K562 (cell line): ENCODE measurements around the gene TMC5. TPM values are rescaled to one million over a fixed set of nuclear protein-coding genes. Genes with fewer than 3 reads are reported as not detected.
"Not testable (repeated sequence)": the region's sequence is repeated elsewhere in the genome, so short reads cannot be mapped to it uniquely, and the experiment has no call there.

Experiments
- ATAC-seq: fragments of 200-7000 bp; cut with Tn5 transposase; 3 replicates; pipeline ENCODE4 v1.9.1; 2020; ENCODE audit warnings: moderate library complexity
- BruUV-seq: library from RNA; stranded (reverse); fragments of 400-500 nt; replicated peaks from 2 replicates; lab custom pipeline; 2021; lab: Mats Ljungman, UMichigan
- CTCF ChIA-PET: fragments of 300-600 bp; formaldehyde crosslinking; extraction: SDS; loops from one replicate; lab custom pipeline; 2021; ENCODE audit warnings: low intra/inter-chr PET ratio; lab: Yijun Ruan, JAX
- POLR2A ChIA-PET: fragments of 300-600, 350-650 bp; sonication (Branson Sonifier 250); formaldehyde crosslinking; extraction: SDS; loops from one replicate; lab custom pipeline; 2021; ENCODE audit warnings: antibody characterized with exemption, inconsistent platforms; lab: Yijun Ruan, JAX
- DNase-seq, 4 experiments: peaks; one replicate each; pipeline versions ENCODE4 v3.0.0 to v3.0.0-alpha.2; 2011 to 2018; ENCODE audit warnings: low spot score in 3 of 4, mixed read lengths in 3 of 4; ENCODE audit errors: extremely low read depth in 1 of 4
- FAIRE-seq: peaks from 2 replicates; lab custom pipeline; 2011; peaks lifted over from hg19 to GRCh38; lab: Jason Lieb, UNC
- H2AFZ ChIP-seq: 2 replicates; pipeline ENCODE4 v1.6.0; 2011; ENCODE audit warnings: low read depth, low read length, control low read depth, inconsistent platforms
- H3K27ac ChIP-seq: fragments of 200-600 bp; 3 replicates; pipeline ENCODE4 v1.8.0; 2011; ENCODE audit warnings: low read depth, mild to moderate bottlenecking, control low read depth, inconsistent platforms, low read length, moderate library complexity, mixed read lengths; ENCODE audit errors: extremely low read depth
- H3K27me3 ChIP-seq, 2 experiments: fragments of 300-600 bp in 1 of 2; 2 replicates in 1 of 2; 3 replicates in 1 of 2; pipeline versions ENCODE4 v1.6.0 to v1.8.0; 2011; ENCODE audit warnings: inconsistent platforms in 2 of 2, low read length in 2 of 2, mild to moderate bottlenecking in 1 of 2, mixed read lengths in 1 of 2, moderate library complexity in 1 of 2; ENCODE audit not compliant: control insufficient read depth in 2 of 2, insufficient read depth in 2 of 2
- H3K36me3 ChIP-seq: fragments of 300-600 bp; 3 replicates; pipeline ENCODE4 v1.8.0; 2011; ENCODE audit warnings: mild to moderate bottlenecking, low read length, inconsistent platforms; ENCODE audit not compliant: control insufficient read depth, insufficient read depth
- H3K4me1 ChIP-seq, 2 experiments: fragments of 200-600 bp in 1 of 2; replicated peaks in 1 of 2; 2 replicates in 1 of 2; 3 replicates in 1 of 2; pipeline versions ENCODE4 v1.5.1 to v1.8.0; 2011; ENCODE audit warnings: inconsistent platforms in 2 of 2, low read length in 2 of 2, mild to moderate bottlenecking in 1 of 2, mixed read lengths in 1 of 2, moderate library complexity in 1 of 2; ENCODE audit not compliant: control insufficient read depth in 2 of 2, insufficient read depth in 2 of 2
- H3K4me2 ChIP-seq: 2 replicates; pipeline ENCODE4 v1.6.1; 2011; ENCODE audit warnings: low read length, control low read depth, inconsistent platforms, mixed read lengths; ENCODE audit not compliant: insufficient read depth
- H3K4me3 ChIP-seq: fragments of 200-600 bp; sonication (generic), shearing (Covaris generic); 2 replicates; pipeline ENCODE4 v1.5.1; 2016; ENCODE audit warnings: control low read depth, inconsistent platforms
- H3K79me2 ChIP-seq: fragments of 200-600 bp; 3 replicates; pipeline ENCODE4 v1.8.0; 2011; ENCODE audit warnings: low read length, inconsistent platforms; ENCODE audit not compliant: control insufficient read depth, insufficient read depth
- H3K9ac ChIP-seq, 2 experiments: 2 replicates each; pipeline versions ENCODE4 v1.6.0 to v1.6.1; 2011; ENCODE audit warnings: low read depth in 2 of 2, low read length in 2 of 2, control low read depth in 1 of 2, inconsistent platforms in 1 of 2, mild to moderate bottlenecking in 1 of 2, mixed read lengths in 1 of 2; ENCODE audit not compliant: insufficient read depth in 1 of 2
- H3K9me1 ChIP-seq: one replicate; pipeline ENCODE4 v1.6.0; 2011; ENCODE audit warnings: inconsistent platforms, mild to moderate bottlenecking, low read length, moderate library complexity; ENCODE audit not compliant: control insufficient read depth, insufficient read depth
- H3K9me3 ChIP-seq: replicated peaks from 2 replicates; pipeline ENCODE4 v1.5.1; 2011; ENCODE audit warnings: low read depth, low read length, inconsistent platforms; ENCODE audit not compliant: control insufficient read depth, insufficient read depth
- H4K20me1 ChIP-seq: replicated peaks from 2 replicates; pipeline ENCODE4 v1.6.1; 2011; ENCODE audit warnings: low read length, inconsistent platforms, mixed read lengths; ENCODE audit not compliant: control insufficient read depth, insufficient read depth
- FOXJ3 ChIP-seq: sonication (generic); formaldehyde crosslinking; IDR thresholded peaks from 2 replicates; pipeline ENCODE4 v1.4.0; 2020; ENCODE audit warnings: mild to moderate bottlenecking, missing genetic modification reagents
- MCM5 ChIP-seq: fragments of 450-650 bp; IDR thresholded peaks from 2 replicates; pipeline ENCODE4 v1.6.1; 2016; ENCODE audit warnings: low read depth
- WGBS: fragments of 100-300 bp; shearing (Covaris generic); methylation state at CpG from one replicate; pipeline ENCODE4 v1.1.6; 2016; ENCODE audit warnings: low coverage, mixed read lengths; ENCODE audit not compliant: insufficient coverage; ENCODE audit errors: missing lambda C conversion rate; 5-methylcytosine and 5-hydroxymethylcytosine counted together
- in situ Hi-C: fragments of 300-500 bp; cut with MboI; formaldehyde crosslinking; loops from 4 replicates; pipeline ENCODE4 v1.15.0; 2018; ENCODE audit warnings: inconsistent platforms, mixed read lengths
- intact Hi-C: fragments of 100-400 bp; cut with micrococcal nuclease; formaldehyde crosslinking; loops from 2 replicates; pipeline ENCODE4 v1.14.2; 2022
- polyA plus RNA-seq, 8 experiments: library from polyadenylated mRNA; depleted of rRNA in 4 of 8; stranded (reverse) in 5 of 8; unstranded in 3 of 8; fragments of >200 nt; fragmentation: Nextera tagmentation in 2 of 8; fragmentation: Illumina TruSeq in 1 of 8; extraction: Ambion mirVana in 2 of 8; extraction: Trizol in 1 of 8; gene quantifications; 2 replicates each; pipeline versions ENCODE4 v1.2.1 to v1.2.3, GENCODE V29; 2011 to 2014; ENCODE audit warnings: inconsistent platforms in 1 of 8, missing spikeins in 1 of 8
- total RNA-seq, 7 experiments: library from RNA; depleted of rRNA in 6 of 7; stranded (reverse); fragments of >200 nt in 6 of 7; fragmentation: Illumina TruSeq in 2 of 7; extraction: Trizol in 2 of 7; gene quantifications; 2 replicates each; pipeline versions ENCODE4 v1.2.1 to v1.2.3, GENCODE V29; 2011 to 2021; ENCODE audit warnings: low replicate concordance in 1 of 7
- TF ChIP-seq, protein P1 (sequence below): fragments of 450-650 bp; IDR thresholded peaks from 2 replicates; pipeline ENCODE4 v1.6.1; 2017; ENCODE audit warnings: antibody characterized with exemption, mild to moderate bottlenecking

TMC5 gene
- total and polyA plus RNA-seq, 9 of the 15 experiments (the other 6 are each of a cell fraction or from before 2014, with no cell fraction given), result 0.83 to 2.6 (median 1.6) TPM

DNA sequence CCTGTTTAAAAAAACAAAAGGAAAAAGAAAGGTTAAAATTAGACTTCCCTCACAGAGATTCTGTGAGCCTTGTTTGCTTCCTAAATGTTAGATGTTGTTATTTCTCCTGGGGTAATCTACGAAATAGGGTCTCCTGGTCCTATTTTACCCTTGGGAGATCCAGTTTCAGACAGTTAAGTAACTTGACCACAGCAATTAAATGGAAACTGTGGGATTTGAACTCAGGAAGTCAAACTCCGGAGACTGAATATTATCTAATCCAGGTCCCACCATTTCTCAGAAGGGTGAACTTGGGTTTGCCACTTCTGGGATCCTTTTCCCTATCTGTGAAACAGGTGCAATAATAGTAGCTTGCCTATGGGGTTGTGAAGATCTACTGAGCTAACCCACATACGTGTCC is 6.4 kb upstream of the TMC5 start (continued):
- TF ChIP-seq, protein P1, sequence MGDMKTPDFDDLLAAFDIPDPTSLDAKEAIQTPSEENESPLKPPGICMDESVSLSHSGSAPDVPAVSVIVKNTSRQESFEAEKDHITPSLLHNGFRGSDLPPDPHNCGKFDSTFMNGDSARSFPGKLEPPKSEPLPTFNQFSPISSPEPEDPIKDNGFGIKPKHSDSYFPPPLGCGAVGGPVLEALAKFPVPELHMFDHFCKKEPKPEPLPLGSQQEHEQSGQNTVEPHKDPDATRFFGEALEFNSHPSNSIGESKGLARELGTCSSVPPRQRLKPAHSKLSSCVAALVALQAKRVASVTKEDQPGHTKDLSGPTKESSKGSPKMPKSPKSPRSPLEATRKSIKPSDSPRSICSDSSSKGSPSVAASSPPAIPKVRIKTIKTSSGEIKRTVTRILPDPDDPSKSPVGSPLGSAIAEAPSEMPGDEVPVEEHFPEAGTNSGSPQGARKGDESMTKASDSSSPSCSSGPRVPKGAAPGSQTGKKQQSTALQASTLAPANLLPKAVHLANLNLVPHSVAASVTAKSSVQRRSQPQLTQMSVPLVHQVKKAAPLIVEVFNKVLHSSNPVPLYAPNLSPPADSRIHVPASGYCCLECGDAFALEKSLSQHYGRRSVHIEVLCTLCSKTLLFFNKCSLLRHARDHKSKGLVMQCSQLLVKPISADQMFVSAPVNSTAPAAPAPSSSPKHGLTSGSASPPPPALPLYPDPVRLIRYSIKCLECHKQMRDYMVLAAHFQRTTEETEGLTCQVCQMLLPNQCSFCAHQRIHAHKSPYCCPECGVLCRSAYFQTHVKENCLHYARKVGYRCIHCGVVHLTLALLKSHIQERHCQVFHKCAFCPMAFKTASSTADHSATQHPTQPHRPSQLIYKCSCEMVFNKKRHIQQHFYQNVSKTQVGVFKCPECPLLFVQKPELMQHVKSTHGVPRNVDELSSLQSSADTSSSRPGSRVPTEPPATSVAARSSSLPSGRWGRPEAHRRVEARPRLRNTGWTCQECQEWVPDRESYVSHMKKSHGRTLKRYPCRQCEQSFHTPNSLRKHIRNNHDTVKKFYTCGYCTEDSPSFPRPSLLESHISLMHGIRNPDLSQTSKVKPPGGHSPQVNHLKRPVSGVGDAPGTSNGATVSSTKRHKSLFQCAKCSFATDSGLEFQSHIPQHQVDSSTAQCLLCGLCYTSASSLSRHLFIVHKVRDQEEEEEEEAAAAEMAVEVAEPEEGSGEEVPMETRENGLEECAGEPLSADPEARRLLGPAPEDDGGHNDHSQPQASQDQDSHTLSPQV, result no peak
- TF ChIP-seq FOXJ3 (CRISPR knock-in tag) (no peak), MCM5 (no peak)
- TF ChIP-seq, all 486 proteins: peak for 0

DNA sequence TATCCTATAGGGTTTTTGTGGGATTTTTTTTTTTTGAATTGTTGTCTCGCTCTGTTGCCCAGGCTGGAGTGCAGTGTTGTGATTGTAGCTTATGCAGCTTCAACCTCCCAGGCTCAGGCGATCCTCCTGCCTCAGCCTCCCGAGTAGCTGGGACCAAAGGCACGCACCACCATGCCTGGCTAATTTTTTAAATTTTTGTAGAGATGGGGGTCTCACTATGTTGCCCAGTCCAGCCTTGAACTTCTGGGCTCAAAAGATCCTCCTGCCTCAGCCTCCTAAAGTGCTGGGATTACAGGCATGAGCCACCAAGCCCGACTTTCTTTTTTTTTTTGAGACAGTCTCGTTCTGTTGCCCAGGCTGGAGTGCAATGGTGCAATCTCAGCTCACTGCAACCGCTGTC is 5.6 kb upstream of the TMC5 start:
- FAIRE-seq, H4K20me1 ChIP-seq, H3K4me1 ChIP-seq, in situ Hi-C loops, H3K9me1 ChIP-seq, POLR2A ChIA-PET, H3K27me3 ChIP-seq, DNase-seq, CTCF ChIA-PET, H3K36me3 ChIP-seq, H3K79me2 ChIP-seq, intact Hi-C loops, H2AFZ ChIP-seq, ATAC-seq, H3K4me3 ChIP-seq, H3K9ac ChIP-seq, H3K4me2 ChIP-seq, H3K27ac ChIP-seq, H3K9me3 ChIP-seq, BruUV-seq: not testable (repeated sequence)
- 8% methylated on average over 5 of the region's 7 CpGs for WGBS
